Fibroblast of gingiva (primary cell): ENCODE measurements around the gene SHC2.
"Not testable (repeated sequence)": the region's sequence is repeated elsewhere in the genome, so short reads cannot be mapped to it uniquely, and the experiment has no call there.

Source experiments
- DNase-seq: peaks from one replicate; pipeline ENCODE4 v3.0.0-alpha.2; 2011; ENCODE audit warnings: low read depth

The SHC2 gene

GRCh38 chr19:492091-492531, 31.3 kb upstream of the SHC2 start:
- no peak for DNase-seq

GRCh38 chr19:491146-491741, 30.4 kb upstream of the SHC2 start:
- no peak for DNase-seq

GRCh38 chr19:489418-490196, 28.8 kb upstream of the SHC2 start:
- peak; percentile 51 for DNase-seq

GRCh38 chr19:488505-489417, 27.9 kb upstream of the SHC2 start:
- DNase-seq = peak; percentile 96

GRCh38 chr19:485583-486236, 24.9 kb upstream of the SHC2 start:
- no peak for DNase-seq

GRCh38 chr19:485077-485476, 24.2 kb upstream of the SHC2 start:
- DNase-seq = no peak

GRCh38 chr19:484494-484893, 23.7 kb upstream of the SHC2 start:
- no peak for DNase-seq

- DNase-seq = no peak
These were observed 22.7 kb upstream of the SHC2 start for GRCh38 chr19:483332-484072.

- DNase-seq = no peak
These were observed 21.6 kb upstream of the SHC2 start for GRCh38 chr19:482186-483041.

GRCh38 chr19:481100-481499, 20.3 kb upstream of the SHC2 start:
- DNase-seq = not testable (repeated sequence)

- DNase-seq = peak; percentile 56
These were observed 19.4 kb upstream of the SHC2 start for GRCh38 chr19:480016-480855.

- no peak for DNase-seq
These were observed 18.1 kb upstream of the SHC2 start for GRCh38 chr19:478976-479375.

GRCh38 chr19:478236-478903, 17.5 kb upstream of the SHC2 start:
- no peak for DNase-seq

GRCh38 chr19:475360-475759, 14.5 kb upstream of the SHC2 start:
- DNase-seq = no peak

GRCh38 chr19:474126-475078, 13.6 kb upstream of the SHC2 start:
- DNase-seq = no peak

- DNase-seq = no peak
These were observed 11.4 kb upstream of the SHC2 start for GRCh38 chr19:472005-472858.

GRCh38 chr19:470701-471100, 9.9 kb upstream of the SHC2 start:
- no peak for DNase-seq
